ENCODE measurements around the gene PRSS56.

PRSS56 gene

DNA sequence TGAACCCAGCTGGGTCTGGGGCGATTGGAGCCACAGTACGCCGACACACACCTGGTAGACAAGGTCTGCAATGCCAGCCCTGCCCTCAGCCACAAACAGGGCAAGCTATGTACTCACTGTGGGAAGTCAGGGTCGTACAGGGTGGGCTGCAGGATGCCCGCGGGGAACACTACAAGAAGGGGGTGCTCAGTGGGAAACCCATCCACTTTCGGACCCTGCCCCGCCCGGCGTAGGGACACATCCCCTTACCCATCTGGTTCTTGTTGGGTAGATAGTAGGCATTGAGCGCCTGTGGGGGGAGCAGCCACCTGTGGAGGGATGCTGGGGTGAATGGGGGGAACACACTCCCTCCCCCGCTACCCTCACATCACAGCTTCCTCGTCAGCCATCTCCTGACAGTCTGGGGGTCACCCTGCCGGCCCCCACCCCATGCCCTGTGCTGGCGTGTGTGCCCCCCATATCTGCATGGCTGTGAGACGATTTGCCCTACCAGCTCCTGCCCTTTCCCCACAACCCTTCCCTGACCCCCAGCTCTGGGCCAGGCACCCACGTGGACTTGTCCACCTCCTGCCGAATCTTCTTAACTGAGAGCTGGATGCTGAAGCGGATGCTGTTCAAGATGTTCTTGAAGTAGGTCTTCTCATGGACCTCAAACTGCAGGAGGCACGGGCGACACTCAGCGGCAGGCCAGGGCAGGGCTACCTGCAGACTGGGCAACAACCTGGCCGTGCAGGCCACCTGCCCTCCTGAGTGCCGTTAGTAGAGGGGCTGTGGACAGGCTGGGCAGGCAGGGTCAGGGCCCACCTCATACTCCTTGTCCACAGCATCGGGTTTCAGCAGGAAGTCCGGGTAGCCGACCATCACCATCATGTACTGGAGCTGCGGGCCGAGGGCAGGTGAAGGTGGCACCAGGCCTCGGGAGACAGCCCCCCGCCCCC is 37.6 kb upstream of the PRSS56 start:
- H3K4me3 ChIP-seq (ENCODE audit: low read depth in 1 of 2, low read length in 2 of 2), result no peak overlapping the region
- H3K27me3 ChIP-seq (ENCODE audit: low read depth, low read length), result peaks cover 15% of the 10 kb centered on the region
- H3K36me3 ChIP-seq (ENCODE audit: control insufficient read depth in 1 of 2, insufficient read depth in 2 of 2, low read length in 2 of 2), result no peaks in the 10 kb centered on the region

DNA sequence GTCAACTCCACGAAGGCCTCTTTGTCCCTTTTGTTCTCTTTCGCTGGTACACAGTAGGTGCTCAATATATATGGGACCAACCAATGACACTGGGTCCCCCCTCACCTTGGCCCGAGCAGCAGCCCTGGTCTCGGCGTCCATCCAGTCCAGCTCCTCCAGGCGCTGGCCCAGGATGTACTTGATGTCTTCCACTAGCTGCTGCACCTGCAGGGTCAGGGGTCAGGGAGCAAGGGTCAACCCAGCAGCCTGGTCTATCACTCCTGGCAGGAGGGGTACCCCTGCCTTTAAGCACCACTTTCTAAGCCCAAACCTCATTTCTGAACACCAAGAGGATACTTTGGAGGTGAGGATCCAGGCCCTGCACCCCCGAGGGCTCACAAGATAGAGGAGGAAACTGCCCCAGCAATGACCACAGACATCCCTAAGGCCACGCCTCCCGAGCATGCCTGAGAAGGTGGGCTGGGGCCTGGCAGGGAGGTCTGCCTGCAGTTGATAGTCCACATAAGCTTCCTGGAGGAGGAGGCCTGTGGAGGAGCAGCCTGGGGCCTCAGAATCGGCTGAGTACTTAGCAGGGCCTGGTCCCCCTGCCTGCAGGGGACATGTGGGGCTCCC is 36.8 kb upstream of the PRSS56 start:
- no peak overlapping the region for H3K27ac ChIP-seq (ENCODE audit: low read length)
- H3K36me3 ChIP-seq (ENCODE audit: control insufficient read depth in 1 of 2, insufficient read depth in 2 of 2, low read length in 2 of 2), result no peaks in the 10 kb centered on the region
- peaks cover 0 to 19% of the 10 kb centered on the region in 2 donors for H3K4me1 ChIP-seq (ENCODE audit: control insufficient read depth in 1 of 2, insufficient read depth in 2 of 2, low read length in 2 of 2)
- no peak overlapping the region for H3K4me3 ChIP-seq (ENCODE audit: low read depth in 1 of 2, low read length in 2 of 2)
- H3K27me3 ChIP-seq (ENCODE audit: low read depth, low read length), result peaks cover 15% of the 10 kb centered on the region
- no peaks in the 10 kb centered on the region for H3K9me3 ChIP-seq (ENCODE audit: control insufficient read depth in 1 of 2, low read length in 2 of 2)

More for the DNA sequence above, 37.6 kb upstream of the PRSS56 start:
- peaks cover 0 to 19% of the 10 kb centered on the region in 2 donors for H3K4me1 ChIP-seq (ENCODE audit: control insufficient read depth in 1 of 2, insufficient read depth in 2 of 2, low read length in 2 of 2)
- H3K9me3 ChIP-seq (ENCODE audit: control insufficient read depth in 1 of 2, low read length in 2 of 2), result no peaks in the 10 kb centered on the region
- no peak overlapping the region for H3K27ac ChIP-seq (ENCODE audit: low read length)

DNA sequence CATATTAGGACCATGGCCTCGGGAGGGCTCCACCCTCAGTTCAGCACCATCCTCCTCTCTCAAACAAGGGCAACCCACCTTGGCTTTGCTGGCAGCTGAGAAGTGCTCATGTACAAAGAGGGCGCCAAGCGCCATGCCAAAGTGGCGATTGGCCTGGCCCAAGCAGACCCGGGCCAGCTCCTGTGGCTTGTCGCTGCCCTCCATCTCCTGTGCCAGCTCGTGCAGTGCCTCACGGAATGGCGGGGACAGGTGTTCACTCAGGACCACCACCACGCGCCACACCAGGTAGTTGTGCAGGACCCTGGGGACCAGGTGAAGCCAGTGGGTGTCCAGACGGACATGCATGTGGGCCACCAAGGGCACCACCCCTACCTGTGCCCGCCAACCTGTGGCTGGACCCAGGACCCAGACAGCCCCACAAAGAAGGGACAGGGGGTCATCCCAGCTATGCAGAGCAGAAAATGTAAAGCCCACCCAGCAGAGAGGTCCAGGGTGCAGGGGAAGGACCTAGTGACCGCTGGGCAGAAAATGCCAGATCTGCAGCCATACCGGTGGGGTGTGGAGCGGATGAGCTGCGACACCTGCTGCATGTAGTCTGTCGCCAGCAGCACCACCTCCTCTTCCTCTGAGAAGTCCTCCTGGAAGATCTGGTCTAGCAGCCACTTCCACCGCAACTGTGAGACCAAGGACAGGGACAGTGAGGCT is 36.1 kb upstream of the PRSS56 start:
- H3K9me3 ChIP-seq (ENCODE audit: control insufficient read depth in 1 of 2, low read length in 2 of 2), result no peaks in the 10 kb centered on the region
- H3K4me3 ChIP-seq (ENCODE audit: low read depth in 1 of 2, low read length in 2 of 2), result no peak overlapping the region
- no peak overlapping the region for H3K27ac ChIP-seq (ENCODE audit: low read length)
- H3K36me3 ChIP-seq (ENCODE audit: control insufficient read depth in 1 of 2, insufficient read depth in 2 of 2, low read length in 2 of 2), result no peaks in the 10 kb centered on the region
- H3K4me1 ChIP-seq (ENCODE audit: control insufficient read depth in 1 of 2, insufficient read depth in 2 of 2, low read length in 2 of 2), result peaks cover 0 to 19% of the 10 kb centered on the region in 2 donors
- peaks cover 15% of the 10 kb centered on the region for H3K27me3 ChIP-seq (ENCODE audit: low read depth, low read length)

DNA sequence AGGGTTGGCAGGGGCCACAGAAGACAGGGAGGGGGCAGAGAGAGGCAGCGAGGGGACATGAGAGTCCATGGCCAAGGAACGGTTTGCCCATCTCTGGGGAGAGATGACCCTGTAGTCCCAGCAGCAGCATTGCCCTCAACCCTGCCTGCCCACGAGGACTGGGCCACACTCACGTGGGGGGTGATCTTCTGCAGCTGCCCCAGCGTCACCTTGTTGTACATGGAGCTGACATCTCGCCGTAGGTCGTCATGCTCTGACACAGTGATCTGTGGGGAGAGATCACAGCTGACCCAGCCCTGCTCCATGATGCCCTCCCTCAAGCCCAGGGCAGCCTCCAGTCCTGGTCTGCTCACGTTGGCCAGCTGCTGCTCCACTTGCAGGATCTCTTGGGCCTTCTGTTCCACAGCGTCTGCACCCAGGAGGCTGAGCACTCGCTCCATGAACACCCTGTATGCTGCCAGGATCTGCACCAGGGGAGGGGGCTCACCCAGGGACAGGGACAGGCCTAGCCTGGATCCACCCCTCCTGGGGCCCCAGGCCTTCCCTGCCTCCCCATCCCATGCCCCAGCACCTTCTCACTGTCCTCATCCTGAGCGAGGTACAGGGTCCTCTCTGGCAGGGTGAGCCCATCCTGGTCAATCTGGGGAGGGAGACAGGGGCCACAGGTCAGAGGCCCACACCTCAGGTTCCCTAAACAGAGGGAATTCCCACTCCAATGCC is 35.4 kb upstream of the PRSS56 start:
- Histone ChIP-seq H3K4me3 (ENCODE audit: low read depth in 1 of 2, low read length in 2 of 2) (no peak overlapping the region), H3K9me3 (ENCODE audit: control insufficient read depth in 1 of 2, low read length in 2 of 2) (no peaks in the 10 kb centered on the region), H3K36me3 (ENCODE audit: control insufficient read depth in 1 of 2, insufficient read depth in 2 of 2, low read length in 2 of 2) (no peaks in the 10 kb centered on the region), H3K27ac (ENCODE audit: low read length) (no peak overlapping the region), H3K4me1 (ENCODE audit: control insufficient read depth in 1 of 2, insufficient read depth in 2 of 2, low read length in 2 of 2) (peaks cover 0 to 19% of the 10 kb centered on the region in 2 donors), H3K27me3 (ENCODE audit: low read depth, low read length) (peaks cover 15% of the 10 kb centered on the region)

DNA sequence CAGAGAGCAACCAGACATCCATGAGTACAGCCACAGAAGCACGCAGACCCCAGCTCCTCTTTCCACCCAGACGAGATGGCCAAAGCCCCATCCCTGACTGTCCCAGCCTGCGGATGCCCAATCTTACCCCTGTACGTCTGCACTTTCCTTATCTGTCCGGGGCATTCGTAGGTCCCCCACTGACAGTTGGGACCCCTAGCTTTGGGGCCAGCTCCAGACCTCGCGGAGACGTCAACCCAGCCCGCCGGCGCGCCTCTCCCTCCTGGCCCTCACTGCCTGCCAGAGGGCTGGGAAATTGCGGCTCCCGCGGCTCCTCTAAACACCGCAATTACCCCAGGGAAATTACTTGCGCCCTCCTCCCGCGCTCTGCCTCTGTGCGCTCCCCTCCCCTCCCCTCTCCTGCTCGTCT is 34.8 kb upstream of the PRSS56 start:
- peaks cover 0 to 19% of the 10 kb centered on the region in 2 donors for H3K4me1 ChIP-seq (ENCODE audit: control insufficient read depth in 1 of 2, insufficient read depth in 2 of 2, low read length in 2 of 2)

DNA sequence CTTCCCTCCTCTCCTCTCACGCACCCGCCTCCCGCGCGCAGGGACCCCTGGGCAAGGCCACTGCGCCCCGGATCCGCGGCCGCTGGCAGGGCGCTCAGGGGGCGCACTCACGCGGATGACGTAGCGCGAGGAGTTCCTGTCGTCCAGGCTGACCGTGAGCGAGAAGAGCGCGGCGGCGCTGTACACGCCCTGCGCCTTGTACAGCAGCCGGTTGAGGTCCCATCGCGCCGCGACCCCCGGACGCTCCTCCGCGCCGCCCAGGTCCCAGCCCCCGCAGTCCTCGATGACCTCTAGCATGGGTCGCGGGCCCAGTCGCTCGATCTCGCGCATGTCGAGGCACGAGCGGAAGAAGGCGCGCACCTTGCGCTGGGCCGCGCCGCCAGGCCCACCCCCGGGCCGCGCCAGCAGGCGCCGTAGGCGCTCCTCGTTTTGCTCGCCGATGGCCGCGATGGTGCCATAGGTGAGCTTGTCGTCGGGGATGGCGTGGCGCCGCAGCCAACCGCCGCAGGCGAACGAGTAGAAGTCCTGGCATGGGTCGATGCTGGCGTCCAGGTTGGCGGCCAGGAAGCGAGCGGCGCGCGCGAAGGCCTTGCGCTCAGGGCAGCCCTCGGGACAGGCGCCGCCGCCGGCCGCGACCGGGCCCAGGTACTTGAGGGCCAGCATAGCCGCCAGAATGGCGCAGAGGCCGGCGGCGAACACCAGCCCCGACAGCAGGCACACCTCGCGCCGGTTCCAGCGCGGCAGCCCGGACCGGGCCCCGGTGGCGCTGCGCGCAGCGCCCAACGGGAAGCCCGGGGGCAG is 34.2 kb upstream of the PRSS56 start:
- Histone ChIP-seq H3K9me3 (ENCODE audit: control insufficient read depth in 1 of 2, low read length in 2 of 2) (no peaks in the 10 kb centered on the region), H3K27ac (ENCODE audit: low read length) (no peak overlapping the region), H3K4me1 (ENCODE audit: control insufficient read depth in 1 of 2, insufficient read depth in 2 of 2, low read length in 2 of 2) (peaks cover 0 to 19% of the 10 kb centered on the region in 2 donors), H3K4me3 (ENCODE audit: low read depth in 1 of 2, low read length in 2 of 2) (no peak overlapping the region), H3K36me3 (ENCODE audit: control insufficient read depth in 1 of 2, insufficient read depth in 2 of 2, low read length in 2 of 2) (no peaks in the 10 kb centered on the region), H3K27me3 (ENCODE audit: low read depth, low read length) (peaks cover 15% of the 10 kb centered on the region)

More for the DNA sequence above, 34.8 kb upstream of the PRSS56 start:
- no peak overlapping the region for H3K4me3 ChIP-seq (ENCODE audit: low read depth in 1 of 2, low read length in 2 of 2)
- H3K9me3 ChIP-seq (ENCODE audit: control insufficient read depth in 1 of 2, low read length in 2 of 2), result no peaks in the 10 kb centered on the region
- peaks cover 15% of the 10 kb centered on the region for H3K27me3 ChIP-seq (ENCODE audit: low read depth, low read length)
- H3K27ac ChIP-seq (ENCODE audit: low read length), result no peak overlapping the region
- no peaks in the 10 kb centered on the region for H3K36me3 ChIP-seq (ENCODE audit: control insufficient read depth in 1 of 2, insufficient read depth in 2 of 2, low read length in 2 of 2)

DNA sequence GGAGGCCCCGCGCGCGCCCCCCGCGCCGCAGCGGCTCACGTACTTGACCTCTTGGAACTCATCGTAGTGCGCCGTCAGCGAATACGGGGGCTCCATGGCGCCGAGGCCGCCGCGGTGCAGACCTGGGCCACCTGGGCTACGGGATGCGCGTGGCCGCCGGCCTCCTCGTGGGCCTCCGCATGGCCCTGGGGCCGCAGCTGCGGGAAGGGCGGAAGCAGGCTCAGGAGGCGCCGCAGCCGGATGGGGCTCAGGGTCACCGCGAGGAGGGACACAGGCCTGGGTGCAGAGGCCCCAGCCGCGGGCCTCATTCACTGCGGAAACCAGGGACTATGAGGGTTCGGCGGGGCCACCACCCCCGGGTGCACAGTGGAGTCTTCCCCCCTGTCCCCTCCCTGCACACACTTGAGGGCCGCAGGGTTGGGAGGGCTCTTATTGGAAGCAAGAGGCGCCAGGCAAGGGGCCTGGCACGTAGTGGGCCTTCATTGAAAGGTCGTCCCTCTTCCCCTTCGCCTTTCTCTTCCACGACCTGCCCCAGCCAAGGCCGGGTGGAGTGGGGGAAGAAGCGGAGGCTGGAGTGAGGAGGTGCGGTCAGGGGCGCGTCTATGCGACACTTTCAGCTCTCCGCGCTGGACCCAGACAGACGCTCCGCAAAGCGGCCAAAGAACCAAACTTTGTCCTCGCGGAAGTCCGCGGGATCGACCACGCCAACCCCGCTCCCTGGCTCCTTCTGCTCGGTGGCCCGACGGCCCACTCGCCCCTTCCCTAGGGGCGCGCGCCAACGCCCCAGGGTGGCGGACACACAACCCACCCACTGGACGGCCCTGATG is 33.4 kb upstream of the PRSS56 start:
- Histone ChIP-seq H3K4me1 (ENCODE audit: control insufficient read depth in 1 of 2, insufficient read depth in 2 of 2, low read length in 2 of 2) (peaks cover 0 to 19% of the 10 kb centered on the region in 2 donors), H3K36me3 (ENCODE audit: control insufficient read depth in 1 of 2, insufficient read depth in 2 of 2, low read length in 2 of 2) (no peaks in the 10 kb centered on the region), H3K9me3 (ENCODE audit: control insufficient read depth in 1 of 2, low read length in 2 of 2) (no peaks in the 10 kb centered on the region), H3K4me3 (ENCODE audit: low read depth in 1 of 2, low read length in 2 of 2) (peak overlapping the region in 1 of 2 donors; percentile 12), H3K27me3 (ENCODE audit: low read depth, low read length) (peaks cover 15% of the 10 kb centered on the region), H3K27ac (ENCODE audit: low read length) (no peak overlapping the region)

DNA sequence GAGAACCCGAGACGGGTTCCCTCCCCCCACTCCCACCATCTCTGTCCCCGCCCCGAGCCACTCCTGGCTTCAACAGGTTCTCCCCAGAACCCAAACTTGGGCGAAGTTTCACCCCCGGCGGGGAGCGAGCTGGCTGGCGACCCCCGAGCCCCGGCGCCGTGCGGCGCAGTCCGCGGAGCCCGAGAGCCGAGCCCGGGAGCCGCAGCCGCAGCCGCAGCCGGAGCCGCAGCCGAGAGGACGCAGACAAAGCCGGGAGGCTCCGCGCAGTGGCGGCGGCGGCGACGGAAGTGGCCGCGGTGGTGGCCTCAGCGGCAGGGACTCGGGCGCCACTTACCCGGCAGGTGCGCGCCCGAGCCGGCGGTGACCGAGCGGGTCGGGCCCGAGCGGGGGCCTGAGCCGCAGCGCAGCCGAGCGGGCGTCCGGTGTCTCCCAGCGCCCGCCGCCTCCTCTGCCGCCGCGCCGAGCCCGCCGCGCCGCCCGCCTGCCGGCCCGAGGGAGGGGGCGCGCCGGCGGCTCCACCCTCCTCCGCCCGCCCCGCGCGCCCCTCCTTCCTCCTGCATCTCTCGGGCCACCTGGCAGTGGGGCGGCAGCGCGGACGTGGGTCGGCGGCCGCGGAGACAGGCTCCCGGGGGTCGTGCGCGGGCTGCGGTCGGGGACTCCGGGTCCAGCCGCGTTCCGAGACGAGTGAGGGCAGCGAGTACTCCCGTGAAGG is 32.6 kb upstream of the PRSS56 start, which contains the start of gene ECEL1:
Gene ECEL1, minus strand, starts transcription at position 450 of the 712 bp plus-strand sequence. CDS start 1,181 bp downstream, outside the sequence.
- H3K9me3 ChIP-seq (ENCODE audit: control insufficient read depth in 1 of 2, low read length in 2 of 2), result no peaks in the 10 kb centered on the region
- peaks cover 0 to 19% of the 10 kb centered on the region in 2 donors for H3K4me1 ChIP-seq (ENCODE audit: control insufficient read depth in 1 of 2, insufficient read depth in 2 of 2, low read length in 2 of 2)
- H3K27me3 ChIP-seq (ENCODE audit: low read depth, low read length), result peaks cover 15% of the 10 kb centered on the region
- H3K27ac ChIP-seq (ENCODE audit: low read length), result no peak within 1 kb of the TSS
- H3K4me3 ChIP-seq (ENCODE audit: low read depth in 1 of 2, low read length in 2 of 2), result peak within 1 kb of the TSS in 1 of 2 donors; percentile 12
- H3K36me3 ChIP-seq (ENCODE audit: control insufficient read depth in 1 of 2, insufficient read depth in 2 of 2, low read length in 2 of 2), result no peaks in the 10 kb centered on the region

DNA sequence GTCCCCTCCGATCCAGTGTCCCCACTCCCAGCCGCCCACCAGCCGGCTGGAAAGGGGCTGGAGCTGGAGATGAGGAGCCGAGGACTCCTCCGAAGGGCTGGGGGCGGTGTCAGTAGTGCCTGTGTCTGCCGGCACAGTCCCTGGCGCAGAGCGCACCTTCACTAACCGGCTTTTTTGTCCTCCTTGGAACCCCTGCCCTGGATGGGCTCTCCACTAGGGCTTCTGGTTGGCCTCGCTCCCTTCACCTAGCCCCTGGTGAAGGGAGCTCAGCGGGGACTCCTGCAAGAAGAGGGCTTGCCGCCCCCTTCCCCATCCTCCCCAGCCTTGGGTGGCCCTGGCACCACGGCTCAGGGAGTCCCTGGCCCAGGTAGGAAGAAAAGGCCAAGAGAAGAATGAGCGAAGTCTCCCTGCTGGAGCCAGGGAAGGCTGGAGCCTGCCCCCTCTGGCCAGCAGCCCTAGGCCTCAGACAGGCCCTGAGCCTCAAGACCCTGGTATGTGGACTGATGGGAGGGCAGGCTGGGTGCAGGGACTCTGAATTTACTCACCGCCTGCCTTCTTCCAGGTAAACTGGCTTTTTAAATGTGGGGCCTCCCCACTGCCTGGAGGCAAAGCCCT is 32.0 kb upstream of the PRSS56 start:
- Histone ChIP-seq H3K4me1 (ENCODE audit: control insufficient read depth in 1 of 2, insufficient read depth in 2 of 2, low read length in 2 of 2) (peaks cover 0 to 19% of the 10 kb centered on the region in 2 donors), H3K36me3 (ENCODE audit: control insufficient read depth in 1 of 2, insufficient read depth in 2 of 2, low read length in 2 of 2) (no peaks in the 10 kb centered on the region), H3K27me3 (ENCODE audit: low read depth, low read length) (peaks cover 15% of the 10 kb centered on the region), H3K9me3 (ENCODE audit: control insufficient read depth in 1 of 2, low read length in 2 of 2) (no peaks in the 10 kb centered on the region), H3K4me3 (ENCODE audit: low read depth in 1 of 2, low read length in 2 of 2) (no peak overlapping the region), H3K27ac (ENCODE audit: low read length) (no peak overlapping the region)
